Measurements from ENCODE around the gene TFR2.

DNA sequence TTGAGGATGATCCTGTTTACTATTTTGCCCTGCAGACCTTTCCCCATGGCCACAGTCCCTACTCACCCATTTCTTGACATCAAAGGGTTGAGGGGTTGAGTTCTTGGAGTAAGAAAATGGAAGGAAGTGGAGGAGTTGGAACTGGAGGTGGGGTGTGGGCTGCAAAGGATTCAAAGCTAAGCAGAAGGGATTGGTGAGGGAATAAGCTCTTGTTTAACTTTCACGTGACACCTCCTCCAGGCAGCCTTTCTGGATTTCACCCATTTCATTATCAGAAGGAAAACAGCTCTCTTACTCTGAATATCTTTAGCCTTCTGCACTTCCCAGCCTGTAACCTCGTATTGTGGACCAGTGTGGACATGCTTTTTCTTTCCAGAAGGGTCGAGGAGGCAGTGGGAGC lies 15.3 kb downstream of the TFR2 start:
- TF ChIP-seq, protein P1, sequence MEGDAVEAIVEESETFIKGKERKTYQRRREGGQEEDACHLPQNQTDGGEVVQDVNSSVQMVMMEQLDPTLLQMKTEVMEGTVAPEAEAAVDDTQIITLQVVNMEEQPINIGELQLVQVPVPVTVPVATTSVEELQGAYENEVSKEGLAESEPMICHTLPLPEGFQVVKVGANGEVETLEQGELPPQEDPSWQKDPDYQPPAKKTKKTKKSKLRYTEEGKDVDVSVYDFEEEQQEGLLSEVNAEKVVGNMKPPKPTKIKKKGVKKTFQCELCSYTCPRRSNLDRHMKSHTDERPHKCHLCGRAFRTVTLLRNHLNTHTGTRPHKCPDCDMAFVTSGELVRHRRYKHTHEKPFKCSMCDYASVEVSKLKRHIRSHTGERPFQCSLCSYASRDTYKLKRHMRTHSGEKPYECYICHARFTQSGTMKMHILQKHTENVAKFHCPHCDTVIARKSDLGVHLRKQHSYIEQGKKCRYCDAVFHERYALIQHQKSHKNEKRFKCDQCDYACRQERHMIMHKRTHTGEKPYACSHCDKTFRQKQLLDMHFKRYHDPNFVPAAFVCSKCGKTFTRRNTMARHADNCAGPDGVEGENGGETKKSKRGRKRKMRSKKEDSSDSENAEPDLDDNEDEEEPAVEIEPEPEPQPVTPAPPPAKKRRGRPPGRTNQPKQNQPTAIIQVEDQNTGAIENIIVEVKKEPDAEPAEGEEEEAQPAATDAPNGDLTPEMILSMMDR (IDR thresholded peaks at IDR 0.05): no peak
- TF ChIP-seq POLR2AphosphoS5 (IDR thresholded peaks at IDR 0.05; ENCODE audit: insufficient read depth in 1 of 2, low read depth in 1 of 2) (no peak), POLR2A (IDR thresholded peaks at IDR 0.05) (no peak)
